Measurements from ENCODE around the gene TMEM131.

GRCh38 chr2:98027538-98027937 is 31.8 kb upstream of the TMEM131 start:
- no peak for TF ChIP-seq CTCF (IDR thresholded peaks at IDR 0.05)
- no peak for TF ChIP-seq POLR2A (IDR thresholded peaks at IDR 0.05)
- no peak for TF ChIP-seq POLR2AphosphoS5 (IDR thresholded peaks at IDR 0.05)

All from transverse colon (tissue), 4 donors.